Hematopoietic multipotent progenitor cell treated with erythropoietin and hydrocortisone succinate and interleukin-3 and kit ligand, for 17 days (in vitro differentiated cells): Measurements from ENCODE around the gene TMEM191C.
"Not testable (repeated sequence)": the region's sequence is repeated elsewhere in the genome, so short reads cannot be mapped to it uniquely, and the experiment has no call there.

Experiments
- DNase-seq: peaks from one replicate; pipeline ENCODE4 v3.0.0-alpha.2; 2015; ENCODE audit warnings: low spot score

The TMEM191C gene

GRCh38 chr22:21446128-21446826, 20.9 kb upstream of the TMEM191C start:
- no peak for DNase-seq

- DNase-seq = no peak
Measured at GRCh38 chr22:21446827-21447690, 20.1 kb upstream of the TMEM191C start.

- no peak for DNase-seq
Measured at GRCh38 chr22:21447694-21448402, 19.3 kb upstream of the TMEM191C start.

- DNase-seq = no peak
Measured at GRCh38 chr22:21448627-21449416, 18.4 kb upstream of the TMEM191C start.

- no peak for DNase-seq
Measured at GRCh38 chr22:21449531-21450319, 17.5 kb upstream of the TMEM191C start.

- DNase-seq = no peak
Measured at GRCh38 chr22:21450320-21450831, 16.8 kb upstream of the TMEM191C start.

- no peak for DNase-seq
Measured at GRCh38 chr22:21450858-21451353, 16.3 kb upstream of the TMEM191C start.

GRCh38 chr22:21451545-21452520, 15.4 kb upstream of the TMEM191C start:
- no peak for DNase-seq

- not testable (repeated sequence) for DNase-seq
Measured at GRCh38 chr22:21452666-21453065, 14.5 kb upstream of the TMEM191C start.

GRCh38 chr22:21454998-21455333, 12.2 kb upstream of the TMEM191C start:
- not testable (repeated sequence) for DNase-seq

- no peak for DNase-seq
Measured at GRCh38 chr22:21455334-21456089, 11.7 kb upstream of the TMEM191C start.

- no peak for DNase-seq
Measured at GRCh38 chr22:21457023-21457787, 10.0 kb upstream of the TMEM191C start.

GRCh38 chr22:21462672-21463071, 4.5 kb upstream of the TMEM191C start:
- not testable (repeated sequence) for DNase-seq

GRCh38 chr22:21468194-21469096, 1.3 kb downstream of the TMEM191C start:
- peak; percentile 81 for DNase-seq

GRCh38 chr22:21469097-21469994, 2.2 kb downstream of the TMEM191C start:
- DNase-seq = not testable (repeated sequence)

- DNase-seq = not testable (repeated sequence)
Measured at GRCh38 chr22:21472984-21473383, 5.8 kb downstream of the TMEM191C start.
